ENCODE data around the gene ALOX5.

DNA sequence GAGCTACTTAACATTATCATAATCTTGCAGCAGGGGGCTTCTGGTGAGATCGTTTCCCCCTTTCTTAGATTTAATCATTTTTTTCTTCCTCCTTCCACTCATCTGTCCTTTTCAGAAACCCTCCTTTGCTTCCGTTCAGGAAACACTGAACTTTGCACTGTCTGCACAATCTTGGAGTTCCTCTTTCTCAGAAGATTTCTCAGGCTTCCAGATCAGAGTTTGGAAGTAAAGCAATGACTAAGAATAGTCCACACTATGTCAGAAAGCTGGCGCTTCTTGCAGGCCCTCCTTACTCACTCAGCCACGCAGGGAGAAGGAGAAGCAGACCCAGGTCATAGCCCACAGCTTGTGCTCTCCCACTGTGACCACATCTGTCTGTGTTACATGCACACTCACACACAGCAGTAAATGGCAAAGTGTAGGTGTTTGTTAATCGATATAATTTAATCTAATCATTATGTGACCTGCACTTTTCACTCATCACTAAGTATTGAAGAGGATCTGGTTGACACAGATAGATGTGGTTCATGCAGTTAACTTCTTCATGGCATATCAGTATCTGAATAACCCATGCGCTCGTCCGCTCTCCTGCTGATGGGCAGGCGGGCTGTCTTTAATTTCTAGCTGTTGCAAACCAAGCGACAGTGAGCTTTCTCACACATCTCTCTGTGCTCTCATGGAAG, 30.2 kb downstream of the ALOX5 start:
- TF ChIP-seq CTCF (IDR thresholded peaks at IDR 0.05) (no peak), POLR2A (IDR thresholded peaks at IDR 0.05) (no peak)

Measured in heart left ventricle (tissue), 13 donors.